ENCODE measurements around the gene COL8A2. TPM values are rescaled to one million over a fixed set of nuclear protein-coding genes. Genes with fewer than 3 reads are reported as not detected.

The COL8A2 gene
- total RNA-seq: 1.5 and 3.8 TPM in 2 replicates

DNA sequence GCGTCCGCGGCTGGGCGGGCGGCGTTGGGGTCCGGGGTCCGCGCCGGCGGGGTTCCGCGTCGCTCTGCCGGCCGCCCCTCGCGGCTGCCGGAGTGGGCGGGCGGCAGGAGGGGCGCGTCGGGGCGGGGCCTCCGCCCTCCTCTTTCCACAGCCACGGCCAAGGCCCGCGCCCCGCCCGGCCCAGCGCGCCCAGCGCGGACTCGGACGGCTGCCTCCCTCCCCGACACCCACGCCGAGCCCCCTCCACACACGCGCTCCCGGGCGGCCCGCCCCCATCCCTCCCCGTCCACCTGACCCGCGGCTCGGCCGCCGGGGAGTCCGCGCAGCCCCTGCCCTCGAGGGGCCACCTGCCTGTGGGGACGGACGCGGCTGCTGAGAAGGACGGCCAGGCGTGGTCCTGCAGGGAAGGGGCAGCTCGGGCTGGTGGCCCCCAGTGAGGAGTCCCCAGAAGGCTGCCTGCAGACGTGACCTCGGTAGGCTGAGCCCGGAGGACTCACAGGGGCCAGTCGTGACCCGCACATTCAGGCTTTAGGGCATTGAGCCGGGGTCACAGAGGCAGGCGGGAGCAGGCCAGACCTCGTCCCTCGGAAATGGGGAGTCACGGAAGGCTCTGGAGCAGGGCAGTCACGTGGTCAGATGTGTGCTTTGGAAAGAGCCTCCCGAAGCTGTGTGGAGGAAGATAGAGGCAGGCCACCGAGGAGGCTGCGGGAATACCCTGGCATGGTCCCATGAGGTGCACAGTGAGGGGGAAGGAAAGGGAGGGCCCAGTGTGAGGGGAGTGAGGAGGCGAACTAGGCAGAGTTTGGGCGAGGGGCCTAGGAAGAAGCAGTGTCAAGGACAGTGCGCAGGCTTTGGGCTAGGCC lies at the start of gene COL8A2:
COL8A2 (minus strand) TSS at position 94 of the 863 bp plus-strand sequence. CDS start 24,980 bp downstream, outside the sequence.

DNA sequence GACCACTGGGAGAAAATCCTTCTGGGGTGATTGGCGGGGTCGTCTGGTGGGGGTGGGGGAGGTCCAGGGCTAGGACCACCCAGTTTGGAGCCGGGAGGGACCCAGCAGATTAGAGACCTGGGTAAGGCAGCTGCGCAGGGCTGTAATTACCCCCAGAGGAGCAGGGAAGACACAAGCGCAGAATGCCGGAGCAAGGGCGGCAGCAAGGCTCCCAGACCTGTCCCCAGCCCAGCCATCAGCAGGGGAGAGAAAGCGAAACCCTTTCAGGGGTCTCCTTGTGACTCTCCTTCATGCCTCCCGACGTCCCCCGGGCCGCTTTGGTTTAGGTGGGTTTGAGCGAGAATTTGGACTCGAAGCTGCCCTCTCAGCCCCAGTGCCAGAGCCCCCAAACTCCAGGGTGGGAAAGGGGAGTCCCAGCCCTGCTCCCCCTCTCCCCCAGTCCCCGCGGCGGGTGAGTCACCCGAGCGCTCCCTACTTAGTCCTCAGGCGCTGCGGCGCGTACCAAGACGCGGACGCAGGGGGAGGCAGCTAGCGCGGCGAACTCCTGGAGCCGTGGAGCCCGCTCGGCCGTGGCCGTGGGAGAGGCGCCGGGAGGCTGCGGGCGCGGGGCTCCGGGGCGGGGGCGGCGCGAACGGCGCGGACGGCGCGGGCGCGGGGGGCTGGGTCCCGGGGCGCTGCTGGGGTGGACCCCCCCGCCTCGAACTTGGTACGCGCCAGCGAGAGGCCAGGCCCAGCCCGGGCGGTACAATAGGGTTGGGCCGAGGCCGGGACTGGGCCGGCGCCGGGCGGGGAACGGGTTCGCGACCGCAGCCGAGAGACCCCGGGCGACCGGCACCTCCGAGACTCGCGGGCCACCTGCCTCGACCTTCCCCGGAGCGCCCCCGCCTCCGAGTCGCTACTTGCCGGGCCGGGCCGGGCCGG lies 30.6 kb upstream of the COL8A2 start, which contains the start of gene MAP7D1:
MAP7D1 (plus strand) TSS at position 753 of the 921 bp plus-strand sequence. CDS start 258 bp downstream, outside the sequence.

DNA sequence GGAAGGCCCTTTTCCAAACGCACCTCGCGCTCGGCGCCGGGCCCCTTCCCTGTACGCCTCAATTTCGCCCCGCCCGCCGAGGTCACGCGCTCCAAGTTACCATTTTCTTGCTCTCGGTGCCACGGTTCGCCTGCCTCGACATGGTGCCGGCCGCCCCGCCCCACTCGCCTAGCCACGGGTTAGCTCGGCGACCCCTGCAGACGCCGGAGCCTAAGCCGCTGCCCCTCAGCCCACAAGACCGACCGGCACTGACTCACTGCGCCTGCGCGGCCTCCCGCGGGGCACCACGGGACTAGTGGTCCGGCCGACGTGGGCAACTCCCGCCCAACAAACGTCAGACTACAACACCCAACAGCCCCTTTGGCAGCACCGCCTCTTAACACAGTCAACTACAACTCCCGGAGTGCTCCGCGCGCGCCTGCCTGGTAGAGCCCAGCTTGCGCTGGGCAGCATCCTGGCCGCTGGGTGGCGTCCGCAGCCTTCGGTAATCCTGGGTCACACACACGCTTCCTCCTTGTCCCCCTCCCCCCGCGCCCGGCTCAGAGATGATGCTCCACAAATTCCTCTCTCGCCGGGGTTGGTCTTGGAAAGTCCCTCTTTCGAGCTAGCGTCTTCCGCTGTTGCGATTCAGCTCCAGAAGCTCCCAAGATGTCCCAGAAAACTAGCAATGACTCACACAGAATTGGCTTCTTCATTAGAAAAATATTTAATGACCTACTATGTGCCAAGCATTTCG lies 24.4 kb upstream of the COL8A2 start, which contains the start of gene TRAPPC3:
TRAPPC3 (minus strand) TSS at position 250 of the 736 bp plus-strand sequence; CDS start at position 142, 108 bp downstream.

DNA sequence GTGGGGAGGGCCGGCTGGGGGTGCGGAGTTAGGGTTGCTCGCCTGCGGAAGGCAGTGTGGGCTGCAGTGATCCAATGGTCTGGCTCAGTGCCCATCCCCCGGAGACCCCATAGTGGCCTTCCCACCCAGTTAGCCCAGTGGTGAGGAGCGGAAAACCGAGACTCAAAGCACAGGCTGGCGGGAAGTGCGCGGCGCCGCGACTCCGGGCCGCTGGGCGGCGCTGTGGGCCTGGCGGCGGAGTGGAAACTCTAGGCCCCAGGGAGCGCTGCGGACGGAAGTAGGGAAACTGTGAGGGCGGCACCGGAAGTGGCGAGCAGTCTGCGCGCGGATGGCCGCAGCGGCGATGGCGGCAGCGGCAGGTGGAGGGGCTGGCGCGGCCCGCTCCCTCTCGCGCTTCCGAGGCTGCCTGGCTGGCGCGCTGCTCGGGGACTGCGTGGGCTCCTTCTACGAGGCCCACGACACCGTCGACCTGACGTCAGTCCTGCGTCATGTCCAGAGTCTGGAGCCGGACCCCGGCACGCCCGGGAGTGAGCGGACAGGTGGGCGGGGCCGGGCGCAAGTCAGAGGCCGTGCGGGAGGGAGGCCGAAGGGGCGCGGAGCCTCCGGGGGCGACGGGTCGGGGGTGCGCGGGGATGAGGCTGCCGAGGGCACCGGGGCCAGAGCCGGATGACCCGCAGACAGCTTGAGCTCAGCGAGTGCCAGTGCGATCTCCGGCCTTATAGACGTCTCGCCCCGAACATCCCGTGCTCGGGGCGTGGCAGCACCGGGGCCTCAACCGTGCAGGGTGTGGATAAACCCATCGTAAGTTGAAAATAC lies 36.2 kb downstream of the COL8A2 start, which contains the start of gene ADPRS:
ADPRS (plus strand) TSS at position 316 of the 816 bp plus-strand sequence; CDS start at position 329, 13 bp downstream.

DNA sequence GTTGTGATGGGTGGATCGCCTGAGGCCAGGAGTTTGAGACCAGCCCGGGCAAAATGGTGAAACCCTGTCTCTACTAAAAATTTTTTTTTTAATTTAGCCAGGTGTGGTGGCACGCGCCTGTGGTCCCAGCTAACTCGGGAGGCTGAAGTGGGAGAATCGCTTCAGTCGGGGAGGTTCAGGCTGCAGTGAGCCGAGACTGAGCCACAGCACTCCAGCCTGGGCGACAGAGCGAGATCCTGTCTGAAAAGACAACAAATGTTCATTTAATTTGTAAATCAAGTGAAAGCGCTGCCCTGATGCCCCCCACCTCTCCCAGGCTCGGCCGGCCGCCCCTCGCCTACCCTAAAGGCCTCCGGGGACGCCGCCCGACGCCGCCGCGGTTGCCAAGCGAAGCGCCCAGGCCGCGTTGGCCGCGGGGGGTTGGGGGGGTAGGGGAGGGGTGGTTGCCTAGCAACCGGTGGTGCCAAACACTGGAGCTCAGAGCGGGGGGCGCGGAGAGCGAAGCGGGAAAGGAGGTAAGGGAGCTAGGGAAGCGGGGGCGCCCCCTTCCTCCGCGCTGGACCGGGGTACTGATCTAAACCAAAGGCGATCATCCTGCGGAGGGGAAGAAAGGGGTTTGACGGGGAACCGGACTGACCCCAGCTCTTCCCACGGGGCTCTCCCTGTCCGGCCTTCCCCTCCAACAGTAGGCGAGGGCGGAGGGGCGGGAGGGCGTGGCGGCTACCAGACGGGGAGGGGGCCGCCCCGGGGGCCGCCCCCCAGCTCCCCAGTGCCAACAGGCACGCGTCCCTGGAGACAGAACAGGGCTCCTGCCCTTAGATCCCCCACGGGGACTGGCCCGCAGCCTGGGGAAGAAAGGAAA lies 41.2 kb downstream of the COL8A2 start, which contains the start of gene TEKT2:
TEKT2 (plus strand) TSS at position 460 of the 862 bp plus-strand sequence. CDS start 828 bp downstream, outside the sequence.

Other genes with a start within 250 kb of the COL8A2 start
- gene AGO1, start 242.0 kb downstream of the COL8A2 start, total RNA-seq: 6.2 and 15.0 TPM in 2 replicates
- 9.6 and 21.6 TPM in 2 replicates for gene AGO3, start 194.1 kb downstream of the COL8A2 start, total RNA-seq
- under 0.01 and 0.14 TPM in 2 replicates for gene TEKT2, start 41.1 kb downstream of the COL8A2 start, total RNA-seq
- gene ADPRS, start 36.3 kb downstream of the COL8A2 start, total RNA-seq: 31.3 and 31.8 TPM in 2 replicates
- 65.8 and 75.9 TPM in 2 replicates for gene TRAPPC3, start 24.3 kb upstream of the COL8A2 start, total RNA-seq
- gene MAP7D1, start 30.9 kb upstream of the COL8A2 start, total RNA-seq: 77.6 and 152 TPM in 2 replicates
- 102 and 103 TPM in 2 replicates for gene THRAP3, start 99.2 kb upstream of the COL8A2 start, total RNA-seq
- gene SH3D21, start 181.1 kb upstream of the COL8A2 start, total RNA-seq: 1.9 and 6.5 TPM in 2 replicates
- gene EVA1B, start 198.4 kb upstream of the COL8A2 start, total RNA-seq: 7.8 and 10.9 TPM in 2 replicates